DOHH2 (cell line): Measurements from ENCODE around the gene STPG4.

Experiments
- H3F3A ChIP-seq: fragments of 200-600 bp; sonication (generic), shearing (Covaris generic); 2 replicates; pipeline ENCODE4 v1.6.0; 2016; ENCODE audit warnings: antibody characterized with exemption, mild to moderate bottlenecking; ENCODE audit not compliant: control insufficient read depth, insufficient read depth
- H3K27ac ChIP-seq: fragments of 200-600 bp; sonication (generic); 2 replicates; pipeline ENCODE4 v1.5.1; 2014; ENCODE audit warnings: low read depth, mild to moderate bottlenecking, low read length, moderate library complexity
- H3K27me3 ChIP-seq: fragments of 200-600 bp; sonication (generic); 2 replicates; pipeline ENCODE4 v1.6.1; 2014; ENCODE audit warnings: mild to moderate bottlenecking, low read length, mixed read lengths; ENCODE audit not compliant: control insufficient read depth
- H3K36me3 ChIP-seq: fragments of 200-600 bp; sonication (generic); 2 replicates; pipeline ENCODE4 v1.6.1; 2014; ENCODE audit warnings: mild to moderate bottlenecking, low read length, moderate library complexity, mixed read lengths; ENCODE audit not compliant: control insufficient read depth
- H3K4me1 ChIP-seq: fragments of 200-600 bp; sonication (generic); 2 replicates; pipeline ENCODE4 v1.6.1; 2014; ENCODE audit warnings: mild to moderate bottlenecking, low read length, mixed read lengths; ENCODE audit not compliant: control insufficient read depth
- H3K4me2 ChIP-seq: fragments of 200-600 bp; sonication (generic); 2 replicates; pipeline ENCODE4 v1.6.0; 2014; ENCODE audit warnings: mild to moderate bottlenecking, low read length, moderate library complexity
- H3K4me3 ChIP-seq: fragments of 200-600 bp; sonication (generic); 2 replicates; pipeline ENCODE4 v1.5.1; 2014; ENCODE audit warnings: mild to moderate bottlenecking, low read length, mixed read lengths
- H3K79me2 ChIP-seq: fragments of 200-600 bp; sonication (generic); 2 replicates; pipeline ENCODE4 v1.6.1; 2014; ENCODE audit warnings: mild to moderate bottlenecking, low read length, mixed read lengths; ENCODE audit not compliant: control insufficient read depth
- H3K9me2 ChIP-seq: fragments of 200-600 bp; sonication (generic); replicated peaks from 2 replicates; pipeline ENCODE4 v1.6.1; 2014; ENCODE audit warnings: mild to moderate bottlenecking, low read length, mixed read lengths; ENCODE audit not compliant: control insufficient read depth
- H3K9me3 ChIP-seq: fragments of 200-600 bp; sonication (generic); 2 replicates; pipeline ENCODE4 v1.6.1; 2014; ENCODE audit warnings: antibody characterized with exemption, low read length, mixed read lengths; ENCODE audit not compliant: control insufficient read depth, insufficient read depth
- H4K20me1 ChIP-seq: fragments of 200-600 bp; sonication (generic); 2 replicates; pipeline ENCODE4 v1.6.0; 2014; ENCODE audit warnings: low read depth, mild to moderate bottlenecking, antibody characterized with exemption, low read length, moderate library complexity; ENCODE audit not compliant: control insufficient read depth, insufficient read depth
- CTCF ChIP-seq: fragments of 200-600 bp; sonication (generic); IDR thresholded peaks from one replicate; pipeline ENCODE4 v1.5.1; 2014; ENCODE audit warnings: antibody characterized with exemption, mild to moderate bottlenecking, low read depth, low read length; ENCODE audit not compliant: poor library complexity, severe bottlenecking
- EZH2phosphoT487 ChIP-seq: fragments of 200-600 bp; sonication (generic); IDR thresholded peaks from 2 replicates; pipeline ENCODE4 v1.6.1; 2017; ENCODE audit warnings: borderline replicate concordance, mild to moderate bottlenecking, antibody characterized with exemption, low read length, moderate library complexity, mixed read lengths

Gene STPG4

DNA sequence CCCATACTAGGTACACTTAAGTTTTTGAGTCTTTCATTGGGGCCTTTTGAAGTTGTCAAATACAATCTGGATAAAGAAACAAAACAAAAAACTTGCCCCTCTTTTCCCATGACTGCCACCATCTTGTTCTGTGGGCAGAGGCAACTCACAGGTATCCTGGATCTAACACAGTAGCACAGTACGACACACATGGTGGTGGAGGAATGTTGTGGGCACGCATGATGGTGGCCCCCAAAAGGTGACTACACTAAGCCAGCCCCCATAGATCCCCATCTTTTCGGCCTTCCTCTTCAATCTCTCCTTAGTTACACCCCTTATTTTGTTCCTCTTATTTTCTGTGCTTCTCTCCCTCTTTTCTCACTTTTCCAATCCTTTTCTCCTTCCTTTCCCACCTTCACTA is 4.5 kb upstream of the STPG4 start:
- no peaks in the 10 kb centered on the region for H3K9me3 ChIP-seq
- peaks cover 66% of the 10 kb centered on the region for H3K36me3 ChIP-seq
- H3K27ac ChIP-seq = no peak overlapping the region
- TF ChIP-seq CTCF = no peak
- no peak for TF ChIP-seq EZH2phosphoT487
- peaks cover 21% of the 10 kb centered on the region for H3K79me2 ChIP-seq
- H3F3A ChIP-seq = peaks cover 70% of the 10 kb centered on the region
- H3K4me3 ChIP-seq = no peak overlapping the region
- H3K27me3 ChIP-seq = no peaks in the 10 kb centered on the region
- H3K4me1 ChIP-seq = no peaks in the 10 kb centered on the region
- no peak overlapping the region for H3K4me2 ChIP-seq
- peaks cover 16% of the 10 kb centered on the region; the same call in 1 of the 2 replicates for H4K20me1 ChIP-seq
- H3K9me2 ChIP-seq = no peaks in the 10 kb centered on the region

DNA sequence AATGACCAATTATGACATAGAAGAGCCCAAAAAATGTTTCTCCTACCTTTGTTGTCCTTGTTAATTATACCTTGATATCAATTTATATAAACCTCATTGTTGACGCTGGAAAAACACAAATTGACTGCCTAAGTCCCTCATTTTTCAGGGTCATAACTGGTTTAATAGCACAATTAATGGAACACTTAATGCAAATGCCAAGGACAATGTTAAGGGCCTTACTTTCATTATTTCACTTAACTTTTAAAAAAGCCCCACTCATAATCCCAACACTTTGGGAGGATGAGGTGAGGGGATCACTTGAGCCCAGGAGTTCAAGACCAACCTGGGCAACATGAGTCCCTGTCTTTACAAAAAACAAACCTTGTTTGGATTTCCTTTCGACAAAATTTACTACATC is 3.5 kb upstream of the STPG4 start:
- Histone ChIP-seq H3K27ac (no peak overlapping the region), H3K27me3 (no peaks in the 10 kb centered on the region), H3K4me2 (no peak overlapping the region), H3K9me2 (no peaks in the 10 kb centered on the region), H3K9me3 (no peaks in the 10 kb centered on the region), H3F3A (peaks cover 68% of the 10 kb centered on the region), H4K20me1 (peaks cover 16% of the 10 kb centered on the region; the same call in 1 of the 2 replicates), H3K36me3 (peaks cover 61% of the 10 kb centered on the region), H3K4me3 (no peak overlapping the region), H3K4me1 (no peaks in the 10 kb centered on the region), H3K79me2 (peaks cover 14% of the 10 kb centered on the region)
- TF ChIP-seq CTCF (no peak), EZH2phosphoT487 (no peak)

DNA sequence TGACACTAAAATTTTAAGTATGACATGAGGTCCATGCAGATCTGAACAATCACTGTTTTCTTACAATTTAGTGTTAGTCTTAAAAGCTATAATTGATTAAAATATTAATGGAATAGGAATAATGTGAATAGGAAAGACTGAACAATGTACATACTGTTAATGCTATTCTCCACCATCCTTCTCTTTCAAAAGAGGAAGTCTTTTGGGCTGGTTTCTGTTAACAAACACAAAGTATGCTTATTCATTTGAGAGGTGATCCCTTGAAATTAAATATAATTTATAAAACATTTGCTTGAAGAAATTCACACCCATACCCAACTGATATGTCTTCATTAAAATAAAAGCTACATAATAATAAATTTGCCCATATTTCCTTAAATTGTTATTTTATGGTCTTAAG is 2.3 kb downstream of the STPG4 start:
- Histone ChIP-seq H3K9me2 (no peaks in the 10 kb centered on the region), H3K36me3 (peaks cover 48% of the 10 kb centered on the region), H3K79me2 (no peaks in the 10 kb centered on the region), H3F3A (peaks cover 17% of the 10 kb centered on the region), H3K27ac (no peak overlapping the region), H3K4me2 (no peak overlapping the region), H4K20me1 (no peaks in the 10 kb centered on the region), H3K4me1 (no peaks in the 10 kb centered on the region), H3K4me3 (no peak overlapping the region), H3K9me3 (no peaks in the 10 kb centered on the region), H3K27me3 (no peaks in the 10 kb centered on the region)
- TF ChIP-seq EZH2phosphoT487 (no peak), CTCF (no peak)

- H3F3A ChIP-seq = no peaks in the 10 kb centered on the region
- peaks cover 57% of the 10 kb centered on the region for H3K36me3 ChIP-seq
Observed at GRCh38 chr2:47150175-47150574, 4.9 kb downstream of the STPG4 start.

More at GRCh38 chr2:47150175-47150574, 4.9 kb downstream of the STPG4 start:
- Histone ChIP-seq H3K27me3 (no peaks in the 10 kb centered on the region), H3K9me3 (no peaks in the 10 kb centered on the region), H3K9me2 (no peaks in the 10 kb centered on the region), H3K4me2 (no peak overlapping the region), H3K27ac (no peak overlapping the region), H4K20me1 (no peaks in the 10 kb centered on the region), H3K4me1 (no peaks in the 10 kb centered on the region), H3K79me2 (no peaks in the 10 kb centered on the region), H3K4me3 (no peak overlapping the region)
- TF ChIP-seq EZH2phosphoT487 = no peak
- TF ChIP-seq CTCF = no peak
